ENCODE data around the gene XPR1.

XPR1 gene

DNA sequence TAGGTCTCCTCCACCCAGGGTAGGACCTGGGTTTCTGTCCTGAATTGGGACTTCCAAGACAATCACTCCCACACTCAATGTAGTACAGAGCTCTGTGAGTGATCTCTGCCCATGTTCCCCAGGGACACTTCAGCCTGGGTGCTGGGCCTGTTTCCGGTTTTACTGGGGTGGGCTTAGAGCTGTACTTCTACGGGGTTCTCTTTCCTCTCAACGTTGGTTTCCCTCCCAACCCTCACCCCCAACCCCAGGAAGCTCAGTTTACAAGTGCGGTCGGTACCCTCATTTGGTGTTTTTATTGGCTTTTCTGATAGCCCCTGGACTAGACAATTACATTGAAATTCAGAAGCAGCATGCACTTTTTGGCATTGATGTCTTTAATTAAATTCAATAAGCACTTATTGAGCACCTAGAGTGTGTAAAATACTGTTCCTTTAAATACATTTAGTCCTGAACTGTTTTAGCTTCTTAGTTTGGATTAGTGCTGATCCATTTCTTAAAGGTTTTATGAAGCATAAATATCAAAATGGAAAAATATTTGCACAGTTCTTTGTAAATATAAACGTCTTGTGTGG, 542 bp upstream of the XPR1 start:
- no peaks in the 10 kb centered on the region for H3K36me3 ChIP-seq (ENCODE audit: control insufficient read depth, insufficient read depth, low read length)
- DNase-seq (ENCODE audit: extremely low read depth, insufficient read length), result peak; percentile 44
- no peaks in the 10 kb centered on the region for H3K27me3 ChIP-seq (replicated peaks; ENCODE audit: control insufficient read depth, insufficient read depth, low read length)
- TF ChIP-seq, protein P1, sequence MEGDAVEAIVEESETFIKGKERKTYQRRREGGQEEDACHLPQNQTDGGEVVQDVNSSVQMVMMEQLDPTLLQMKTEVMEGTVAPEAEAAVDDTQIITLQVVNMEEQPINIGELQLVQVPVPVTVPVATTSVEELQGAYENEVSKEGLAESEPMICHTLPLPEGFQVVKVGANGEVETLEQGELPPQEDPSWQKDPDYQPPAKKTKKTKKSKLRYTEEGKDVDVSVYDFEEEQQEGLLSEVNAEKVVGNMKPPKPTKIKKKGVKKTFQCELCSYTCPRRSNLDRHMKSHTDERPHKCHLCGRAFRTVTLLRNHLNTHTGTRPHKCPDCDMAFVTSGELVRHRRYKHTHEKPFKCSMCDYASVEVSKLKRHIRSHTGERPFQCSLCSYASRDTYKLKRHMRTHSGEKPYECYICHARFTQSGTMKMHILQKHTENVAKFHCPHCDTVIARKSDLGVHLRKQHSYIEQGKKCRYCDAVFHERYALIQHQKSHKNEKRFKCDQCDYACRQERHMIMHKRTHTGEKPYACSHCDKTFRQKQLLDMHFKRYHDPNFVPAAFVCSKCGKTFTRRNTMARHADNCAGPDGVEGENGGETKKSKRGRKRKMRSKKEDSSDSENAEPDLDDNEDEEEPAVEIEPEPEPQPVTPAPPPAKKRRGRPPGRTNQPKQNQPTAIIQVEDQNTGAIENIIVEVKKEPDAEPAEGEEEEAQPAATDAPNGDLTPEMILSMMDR (IDR thresholded peaks at IDR 0.05; ENCODE audit: insufficient read depth, low read length, poor library complexity, severe bottlenecking), result no peak
- H3K4me3 ChIP-seq (replicated peaks; ENCODE audit: low read depth, low read length), result no peak overlapping the region; the same call in 1 of the 2 replicates

DNA sequence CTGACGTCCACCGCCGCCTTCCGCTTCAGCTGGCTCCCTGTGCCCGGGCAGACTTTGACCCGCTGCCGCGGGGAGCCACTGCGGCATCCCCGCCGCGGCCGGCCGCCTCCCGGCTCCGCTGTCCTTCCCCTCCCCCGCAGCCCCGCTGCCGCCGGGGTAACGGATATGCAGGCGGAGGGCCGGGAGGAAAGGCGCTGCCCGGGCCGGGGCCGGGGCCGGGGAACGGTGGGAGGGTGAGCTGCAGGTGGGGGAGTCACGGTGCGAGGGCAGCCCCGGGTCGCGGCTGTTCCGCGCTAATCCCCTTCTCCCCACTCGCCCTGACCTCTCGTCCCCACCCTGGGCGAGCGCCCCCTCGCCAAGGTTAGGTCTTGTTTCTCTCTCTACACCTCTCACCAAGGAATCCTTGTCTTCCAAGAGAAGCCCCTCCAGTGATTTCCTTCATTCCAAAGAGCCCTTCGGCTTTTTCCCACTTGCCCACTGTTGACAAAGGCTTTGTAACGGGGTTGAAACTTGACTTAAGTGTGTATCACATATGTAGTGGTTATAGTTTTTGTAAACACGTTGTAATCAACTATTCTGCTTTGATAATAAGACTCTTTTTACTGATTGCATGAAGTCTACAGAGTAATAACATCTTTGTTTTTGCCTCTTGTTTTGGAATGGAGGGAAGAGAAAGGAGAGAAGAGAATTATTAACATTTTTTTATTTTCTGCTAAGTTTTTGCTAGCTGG, 669 bp downstream of the XPR1 start:
- Histone ChIP-seq H3K36me3 (ENCODE audit: control insufficient read depth, insufficient read depth, low read length) (no peaks in the 10 kb centered on the region), H3K4me3 (replicated peaks; ENCODE audit: low read depth, low read length) (peak overlapping the region; percentile 97), H3K27me3 (replicated peaks; ENCODE audit: control insufficient read depth, insufficient read depth, low read length) (no peaks in the 10 kb centered on the region)
- no peak for DNase-seq (ENCODE audit: extremely low read depth, insufficient read length)
- TF ChIP-seq, protein P1 (IDR thresholded peaks at IDR 0.05; ENCODE audit: insufficient read depth, low read length, poor library complexity, severe bottlenecking), result peak; percentile 46

DNA sequence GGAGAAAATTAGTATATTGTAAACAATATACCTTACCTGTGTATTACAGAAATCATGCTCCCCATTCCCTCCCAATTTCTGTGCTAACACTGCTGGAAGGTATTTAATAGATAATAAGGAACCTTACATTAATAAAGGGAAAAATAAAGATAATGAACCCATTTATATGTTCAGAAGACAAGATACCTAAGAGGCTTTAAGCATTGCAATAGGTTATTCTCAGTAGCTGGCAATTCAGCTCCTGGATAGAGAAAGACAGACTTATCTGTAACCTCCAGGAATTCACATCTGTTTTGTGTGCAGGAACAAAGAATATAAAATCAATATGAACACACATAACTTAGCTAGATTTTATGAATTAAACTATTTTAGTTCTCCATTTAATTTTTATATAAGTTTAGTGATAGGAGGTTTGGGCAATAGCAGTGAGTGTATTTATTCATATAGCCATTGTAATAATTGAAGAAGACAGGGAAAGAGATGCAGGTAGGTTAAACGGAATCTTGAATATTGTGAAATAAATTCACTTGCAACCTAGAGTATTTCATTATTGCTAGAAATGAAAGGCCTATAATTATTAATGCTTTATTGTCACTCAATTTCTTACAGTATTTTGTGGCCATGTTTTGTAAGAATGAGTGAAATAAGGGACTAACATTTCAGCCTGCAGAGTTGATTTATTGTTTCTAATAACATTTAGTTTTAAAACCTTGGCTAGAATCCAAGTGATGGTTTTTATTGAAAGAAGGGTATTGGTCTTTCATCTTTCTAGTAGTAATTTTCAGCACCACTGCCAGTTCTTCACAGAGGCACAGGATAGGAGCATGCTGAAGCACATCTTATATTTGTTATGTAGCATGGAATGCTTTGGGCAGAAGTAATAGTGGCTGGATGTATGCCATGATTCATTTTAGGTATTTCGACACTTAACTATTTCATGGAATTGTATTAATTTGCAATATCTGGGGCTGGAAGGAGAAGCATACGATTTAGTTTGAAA, 1.5 kb downstream of the XPR1 start:
- DNase-seq (ENCODE audit: extremely low read depth, insufficient read length), result no peak
- TF ChIP-seq, protein P1 (IDR thresholded peaks at IDR 0.05; ENCODE audit: insufficient read depth, low read length, poor library complexity, severe bottlenecking), result no peak
- Histone ChIP-seq H3K4me3 (replicated peaks; ENCODE audit: low read depth, low read length) (peak overlapping the region; percentile 97), H3K27me3 (replicated peaks; ENCODE audit: control insufficient read depth, insufficient read depth, low read length) (no peaks in the 10 kb centered on the region), H3K36me3 (ENCODE audit: control insufficient read depth, insufficient read depth, low read length) (no peaks in the 10 kb centered on the region)

DNA sequence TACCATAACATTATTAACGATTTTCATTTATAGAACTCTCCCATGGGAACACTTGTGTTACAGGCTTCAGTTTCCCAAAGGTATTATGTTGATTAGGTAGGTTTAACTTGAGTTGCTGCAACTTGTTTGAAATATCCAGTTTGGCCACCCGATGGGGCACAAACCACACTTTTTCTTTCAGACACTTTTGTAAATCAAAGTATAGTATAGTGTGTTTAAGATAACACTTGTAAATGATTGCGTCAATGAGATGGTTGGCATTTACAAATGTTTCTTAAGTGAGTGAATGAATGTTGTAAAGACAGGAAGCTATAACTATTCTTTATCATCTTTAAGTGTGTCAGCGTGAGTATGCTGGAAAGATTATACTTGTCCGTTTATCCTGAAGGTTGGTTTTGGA, 4.3 kb downstream of the XPR1 start:
- no peaks in the 10 kb centered on the region for H3K27me3 ChIP-seq (replicated peaks; ENCODE audit: control insufficient read depth, insufficient read depth, low read length)
- no peak for DNase-seq (ENCODE audit: extremely low read depth, insufficient read length)
- TF ChIP-seq, protein P1 (IDR thresholded peaks at IDR 0.05; ENCODE audit: insufficient read depth, low read length, poor library complexity, severe bottlenecking), result no peak
- no peak overlapping the region for H3K4me3 ChIP-seq (replicated peaks; ENCODE audit: low read depth, low read length)
- no peaks in the 10 kb centered on the region for H3K36me3 ChIP-seq (ENCODE audit: control insufficient read depth, insufficient read depth, low read length)

GRCh38 chr1:180639871-180640270, 8.0 kb downstream of the XPR1 start:
- Histone ChIP-seq H3K36me3 (ENCODE audit: control insufficient read depth, insufficient read depth, low read length) (no peaks in the 10 kb centered on the region), H3K4me3 (replicated peaks; ENCODE audit: low read depth, low read length) (no peak overlapping the region), H3K27me3 (replicated peaks; ENCODE audit: control insufficient read depth, insufficient read depth, low read length) (no peaks in the 10 kb centered on the region)
- TF ChIP-seq, protein P1 (IDR thresholded peaks at IDR 0.05; ENCODE audit: insufficient read depth, low read length, poor library complexity, severe bottlenecking), result no peak
- no peak for DNase-seq (ENCODE audit: extremely low read depth, insufficient read length)
